ENCODE data around the gene CPSF3. TPM values are rescaled to one million over a fixed set of nuclear protein-coding genes. Genes with fewer than 3 reads are reported as not detected.
A peak's percentile ranks its signal among the peaks of the same experiment; 100 is the strongest.

Gene CPSF3
- total and polyA plus RNA-seq, 12 donors = 20.9 to 58.3 (median 32.5) TPM

GRCh38 chr2:9422321-9423099 is 944 bp upstream of the CPSF3 start:
- Histone ChIP-seq H3K4me3 (peak overlapping the region; percentile 66 to 90 (median 83)), H3K27ac (peak overlapping the region; percentile 34 to 95 (median 92)), H3K9me3 (replicated peaks in 1 of 3) (no peaks in the 10 kb centered on the region), H3K4me1 (replicated peaks in 1 of 2) (peaks cover 0 to 34% of the 10 kb centered on the region in 2 donors), H3K36me3 (replicated peaks in 1 of 2) (peaks cover 0 to 8% of the 10 kb centered on the region in 2 donors), H3K27me3 (no peaks in the 10 kb centered on the region)
- peak; percentile 44 to 80 (median 59) for DNase-seq
- no peak for TF ChIP-seq POLR2A (IDR thresholded peaks at IDR 0.05)
- TF ChIP-seq, protein P1, sequence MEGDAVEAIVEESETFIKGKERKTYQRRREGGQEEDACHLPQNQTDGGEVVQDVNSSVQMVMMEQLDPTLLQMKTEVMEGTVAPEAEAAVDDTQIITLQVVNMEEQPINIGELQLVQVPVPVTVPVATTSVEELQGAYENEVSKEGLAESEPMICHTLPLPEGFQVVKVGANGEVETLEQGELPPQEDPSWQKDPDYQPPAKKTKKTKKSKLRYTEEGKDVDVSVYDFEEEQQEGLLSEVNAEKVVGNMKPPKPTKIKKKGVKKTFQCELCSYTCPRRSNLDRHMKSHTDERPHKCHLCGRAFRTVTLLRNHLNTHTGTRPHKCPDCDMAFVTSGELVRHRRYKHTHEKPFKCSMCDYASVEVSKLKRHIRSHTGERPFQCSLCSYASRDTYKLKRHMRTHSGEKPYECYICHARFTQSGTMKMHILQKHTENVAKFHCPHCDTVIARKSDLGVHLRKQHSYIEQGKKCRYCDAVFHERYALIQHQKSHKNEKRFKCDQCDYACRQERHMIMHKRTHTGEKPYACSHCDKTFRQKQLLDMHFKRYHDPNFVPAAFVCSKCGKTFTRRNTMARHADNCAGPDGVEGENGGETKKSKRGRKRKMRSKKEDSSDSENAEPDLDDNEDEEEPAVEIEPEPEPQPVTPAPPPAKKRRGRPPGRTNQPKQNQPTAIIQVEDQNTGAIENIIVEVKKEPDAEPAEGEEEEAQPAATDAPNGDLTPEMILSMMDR (IDR thresholded peaks at IDR 0.05) = no peak
- intact Hi-C loops (cut with DNase I) = no loop called here
- 3 to 17% (median 5%) methylated on average over 9 to 42 of the region's 42 CpGs for WGBS, 4 donors

DNA sequence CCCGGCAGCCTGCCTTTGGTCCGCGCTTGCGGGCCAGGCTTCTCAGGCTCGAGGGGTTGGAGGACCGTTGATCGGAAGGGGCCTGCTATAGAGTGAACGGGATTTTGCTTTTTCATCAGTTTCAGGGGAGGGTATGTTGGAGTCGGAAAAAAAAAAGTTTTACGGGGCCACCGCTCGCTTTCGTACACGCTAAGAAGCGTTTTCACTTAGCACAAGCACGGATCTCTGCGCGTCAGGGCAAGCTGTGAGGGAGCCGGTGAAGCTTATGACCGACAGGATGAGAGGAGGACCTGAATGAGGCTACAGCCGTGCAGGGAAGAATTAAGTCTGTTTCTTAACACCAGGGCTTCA is 443 bp downstream of the CPSF3 start:
- intact Hi-C loops (cut with DNase I) = no loop called here
- 0 to 1% (median 1%) methylated on average over 18 to 21 of the region's 21 CpGs for WGBS, 4 donors
- Histone ChIP-seq H3K36me3 (replicated peaks in 1 of 2) (peaks cover 0 to 1% of the 10 kb centered on the region in 2 donors), H3K9me3 (replicated peaks in 1 of 3) (no peaks in the 10 kb centered on the region), H3K4me1 (replicated peaks in 1 of 2) (peaks cover 0 to 34% of the 10 kb centered on the region in 2 donors), H3K4me3 (peak overlapping the region; percentile 66 to 90 (median 83)), H3K27ac (peak overlapping the region in 4 of 5 donors; percentile 80 to 95 (median 93)), H3K27me3 (no peaks in the 10 kb centered on the region)
- peak in 3 of 7 donors; percentile 22 to 58 (median 26) for DNase-seq
- TF ChIP-seq, protein P1 (IDR thresholded peaks at IDR 0.05) = no peak
- no peak for TF ChIP-seq POLR2A (IDR thresholded peaks at IDR 0.05)

DNA sequence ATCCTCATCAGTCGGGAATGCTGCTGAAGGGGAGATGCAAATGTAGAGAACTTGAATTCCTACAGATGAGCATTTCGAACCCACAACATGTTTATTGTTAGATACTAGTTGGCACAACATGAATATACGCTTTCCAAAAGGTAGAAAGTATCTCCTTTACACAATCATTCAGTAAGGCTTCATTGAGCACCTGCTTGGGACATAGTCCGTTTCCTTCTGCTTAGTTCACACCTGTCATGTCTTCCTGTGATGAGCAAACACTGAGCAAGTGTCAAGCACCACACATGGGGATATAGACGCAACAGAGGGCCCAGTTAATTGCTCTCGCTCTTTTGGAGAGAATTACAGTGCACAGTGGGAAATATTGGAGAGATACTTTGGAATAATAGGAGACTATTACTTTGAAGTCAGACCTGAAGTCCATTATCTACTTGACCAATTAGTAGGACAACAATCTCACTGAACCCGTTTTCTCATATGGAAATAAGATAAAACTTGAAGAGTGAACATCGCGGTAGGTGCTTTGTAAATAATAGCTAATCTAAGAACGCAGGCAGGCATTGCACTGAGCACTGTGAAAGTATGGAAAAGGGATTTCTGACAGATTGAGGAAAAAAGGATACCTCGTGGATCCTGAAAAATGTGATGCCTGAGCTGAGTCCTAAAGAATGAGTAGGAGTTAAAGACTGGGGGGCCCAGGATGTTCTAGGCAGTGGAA is 1.2 kb downstream of the CPSF3 start:
- Histone ChIP-seq H3K27ac (no peak overlapping the region), H3K4me3 (peak overlapping the region in 2 of 4 donors; percentile 66 to 90), H3K4me1 (replicated peaks in 1 of 2) (peaks cover 0 to 34% of the 10 kb centered on the region in 2 donors), H3K9me3 (replicated peaks in 1 of 3) (no peaks in the 10 kb centered on the region), H3K27me3 (no peaks in the 10 kb centered on the region), H3K36me3 (replicated peaks in 1 of 2) (peaks cover 0 to 6% of the 10 kb centered on the region in 2 donors)
- WGBS, 4 donors = 68 to 77% (median 73%) methylated on average over 11 of the region's 11 CpGs
- TF ChIP-seq, protein P1 (IDR thresholded peaks at IDR 0.05) = no peak
- TF ChIP-seq POLR2A (IDR thresholded peaks at IDR 0.05) = no peak
- DNase-seq = peak in 1 of 7 donors; percentile 37
- intact Hi-C loops (cut with DNase I) = no loop called here

GRCh38 chr2:9428965-9429577 is 5.6 kb downstream of the CPSF3 start:
- no peak for DNase-seq
- Histone ChIP-seq H3K27ac (no peak overlapping the region), H3K36me3 (replicated peaks in 1 of 2) (peaks cover 0 to 31% of the 10 kb centered on the region in 2 donors), H3K27me3 (no peaks in the 10 kb centered on the region), H3K9me3 (replicated peaks in 1 of 3) (no peaks in the 10 kb centered on the region), H3K4me1 (replicated peaks in 1 of 2) (peaks cover 4 to 24% of the 10 kb centered on the region in 2 donors), H3K4me3 (no peak overlapping the region)
- WGBS, 4 donors = 77 to 83% (median 78%) methylated on average over 5 of the region's 5 CpGs
- intact Hi-C loops (cut with DNase I) = no loop called here
- TF ChIP-seq POLR2A (IDR thresholded peaks at IDR 0.05) = no peak
- TF ChIP-seq, protein P1 (IDR thresholded peaks at IDR 0.05) = no peak
